ENCODE measurements around the gene TLX1. TPM values are rescaled to one million over a fixed set of nuclear protein-coding genes. Genes with fewer than 3 reads are reported as not detected.

The TLX1 gene
- total and polyA plus RNA-seq, 9 of the 15 experiments (the other 6 are each of a cell fraction or from before 2014, with no cell fraction given), result 0.03 to 3.3 (median 0.19) TPM; not detected in 1

DNA sequence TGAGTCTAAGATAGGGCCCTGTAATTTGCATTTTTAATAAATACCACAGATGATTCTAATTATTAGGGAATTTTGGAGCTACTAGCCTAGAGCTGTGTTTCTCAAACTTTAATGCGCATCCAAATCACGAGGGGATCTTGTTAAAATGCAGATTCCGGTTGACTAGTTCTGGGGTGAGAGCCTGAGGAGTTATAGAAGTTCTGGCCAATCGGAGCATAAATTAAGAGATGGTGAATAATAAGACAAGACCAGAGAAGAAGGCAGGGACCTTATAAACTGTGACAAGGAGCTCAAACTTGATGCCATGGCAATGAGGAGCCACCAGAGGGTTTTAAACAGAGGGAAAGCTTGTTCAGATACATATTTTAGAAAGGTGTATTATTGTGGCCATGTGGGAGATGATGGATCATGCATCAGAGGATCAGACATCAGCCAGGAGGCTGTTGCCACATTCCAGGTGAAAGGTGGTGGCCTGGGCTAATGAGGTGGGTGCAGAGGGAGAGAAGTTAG lies 29.7 kb upstream of the TLX1 start:
- BruUV-seq (replicated peaks), result no TSS peak
- Histone ChIP-seq H3K4me2 (ENCODE audit: insufficient read depth, low read length) (no peak overlapping the region), H2AFZ (ENCODE audit: low read depth, low read length) (no peak overlapping the region), H3K27me3 (ENCODE audit: control insufficient read depth in 2 of 2, insufficient read depth in 2 of 2, low read length in 2 of 2) (peaks cover 1 to 42% of the 10 kb centered on the region in 2 experiments; a peak in 4 of 5 replicates), H3K9ac (ENCODE audit: insufficient read depth in 1 of 2, low read depth in 2 of 2, low read length in 2 of 2) (no peak overlapping the region), H3K9me1 (ENCODE audit: control insufficient read depth, insufficient read depth, low read length) (no peaks in the 10 kb centered on the region), H3K27ac (ENCODE audit: extremely low read depth, low read depth, low read length) (no peak overlapping the region), H3K36me3 (ENCODE audit: control insufficient read depth, insufficient read depth, low read length) (no peaks in the 10 kb centered on the region), H3K4me3 (no peak overlapping the region), H3K79me2 (ENCODE audit: control insufficient read depth, insufficient read depth, low read length) (no peaks in the 10 kb centered on the region), H4K20me1 (replicated peaks; ENCODE audit: control insufficient read depth, insufficient read depth, low read length) (no peaks in the 10 kb centered on the region), H3K9me3 (replicated peaks; ENCODE audit: control insufficient read depth, insufficient read depth, low read depth, low read length) (no peaks in the 10 kb centered on the region), H3K4me1 (replicated peaks in 1 of 2; ENCODE audit: control insufficient read depth in 2 of 2, insufficient read depth in 2 of 2, low read length in 2 of 2) (no peaks in the 10 kb centered on the region)
- ATAC-seq, result no peak
- intact Hi-C loops (cut with micrococcal nuclease), result no loop called here
- FAIRE-seq, result no peak
- no peak for DNase-seq (ENCODE audit: extremely low read depth in 1 of 4, low spot score in 3 of 4)
- TF ChIP-seq ZBTB17 (CRISPR knock-in tag; IDR thresholded peaks at IDR 0.05) (no peak), NFRKB (IDR thresholded peaks at IDR 0.05; ENCODE audit: low read depth) (no peak), HDAC8 (tag; IDR thresholded peaks at IDR 0.05) (no peak), ZC3H11A (IDR thresholded peaks at IDR 0.05; ENCODE audit: low read depth, low read length) (no peak), CBFA2T2 (conservative IDR thresholded peaks at IDR 0.05) (no peak), KLF16 (IDR thresholded peaks at IDR 0.05) (no peak), CBFA2T3 (IDR thresholded peaks at IDR 0.05) (0 out of 2 replicates have a peak, but pooled peaks have one; percentile 9)
- TF ChIP-seq, protein P1, sequence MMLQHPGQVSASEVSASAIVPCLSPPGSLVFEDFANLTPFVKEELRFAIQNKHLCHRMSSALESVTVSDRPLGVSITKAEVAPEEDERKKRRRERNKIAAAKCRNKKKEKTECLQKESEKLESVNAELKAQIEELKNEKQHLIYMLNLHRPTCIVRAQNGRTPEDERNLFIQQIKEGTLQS (IDR thresholded peaks at IDR 0.05), result no peak
- TF ChIP-seq, protein P1 (CRISPR knock-in tag; conservative IDR thresholded peaks at IDR 0.05), result no peak
- ChIA-PET POLR2A (interaction anchor here (0.6 kb wide), 1 partner anchor 1418 kb away, joined by 3 read pairs; no protein-coding TSS in a partner anchor), CTCF (ENCODE audit: low intra/inter-chr PET ratio) (no interaction called here)
- in situ Hi-C loops (cut with MboI), result no loop called here
- WGBS (ENCODE audit: insufficient coverage, low coverage, missing lambda C conversion rate), result 3% methylated on average over 4 of the region's 4 CpGs
